Fibroblast of lung (primary cell): ENCODE data around the gene CYP27A1. TPM values are rescaled to one million over a fixed set of nuclear protein-coding genes. Genes with fewer than 3 reads are reported as not detected.
A peak's percentile ranks its signal among the peaks of the same experiment; 100 is the strongest.

Source experiments
- DNase-seq, 2 donors: peaks; one replicate each; pipeline versions ENCODE4 v3.0.0 to v3.0.0-alpha.2; 2010; ENCODE audit warnings: low read depth in 2 of 2
- H2AFZ ChIP-seq: 2 replicates; pipeline ENCODE4 v1.5.1; 2012; ENCODE audit warnings: low read length, control low read depth, inconsistent platforms
- H3K27ac ChIP-seq: 2 replicates; pipeline ENCODE4 v1.5.1; 2011; ENCODE audit warnings: low read length, control low read depth; ENCODE audit not compliant: insufficient read depth
- H3K27me3 ChIP-seq: 2 replicates; pipeline ENCODE4 v1.5.1; 2011; ENCODE audit warnings: mild to moderate bottlenecking, low read length; ENCODE audit not compliant: control insufficient read depth, insufficient read depth
- H3K36me3 ChIP-seq: 2 replicates; pipeline ENCODE4 v1.5.1; 2011; ENCODE audit warnings: low read length; ENCODE audit not compliant: control insufficient read depth, insufficient read depth
- H3K4me1 ChIP-seq: 2 replicates; pipeline ENCODE4 v1.5.1; 2011; ENCODE audit warnings: low read length; ENCODE audit not compliant: control insufficient read depth, insufficient read depth; ENCODE audit errors: extremely low read depth
- H3K4me2 ChIP-seq: 2 replicates; pipeline ENCODE4 v1.5.1; 2011; ENCODE audit warnings: low read length, control low read depth; ENCODE audit not compliant: insufficient read depth; ENCODE audit errors: extremely low read depth
- H3K4me3 ChIP-seq, 4 experiments: fragments of 200-600 bp in 1 of 4; sonication (generic) in 1 of 4; replicated peaks in 1 of 4; 2 replicates each; pipeline ENCODE4 v1.5.1; 2011 to 2016; ENCODE audit warnings: low read length in 4 of 4, low read depth in 3 of 4, mild to moderate bottlenecking in 3 of 4, control low read depth in 2 of 4, inconsistent platforms in 1 of 4, mixed read lengths in 1 of 4; ENCODE audit not compliant: insufficient read depth in 1 of 4; ENCODE audit errors: control extremely low read depth in 1 of 4
- H3K79me2 ChIP-seq: 2 replicates; pipeline ENCODE4 v1.5.1; 2012; ENCODE audit warnings: mild to moderate bottlenecking, low read length, inconsistent platforms; ENCODE audit not compliant: control insufficient read depth, insufficient read depth
- H3K9ac ChIP-seq: 2 replicates; pipeline ENCODE4 v1.5.1; 2011; ENCODE audit warnings: mild to moderate bottlenecking, low read length, control low read depth; ENCODE audit not compliant: insufficient read depth
- H3K9me3 ChIP-seq: 2 replicates; pipeline ENCODE4 v1.5.1; 2012; ENCODE audit warnings: low read depth, low read length; ENCODE audit not compliant: control insufficient read depth, insufficient read depth
- H4K20me1 ChIP-seq: 2 replicates; pipeline ENCODE4 v1.5.1; 2011; ENCODE audit warnings: low read length; ENCODE audit not compliant: control insufficient read depth, insufficient read depth; ENCODE audit errors: extremely low read depth
- CTCF ChIP-seq, 2 donors: IDR thresholded peaks in 1 of 2; conservative IDR thresholded peaks in 1 of 2; 1 replicate in 1 of 2; 2 replicates in 1 of 2; pipeline ENCODE4 v1.5.1; 2011 to 2012; ENCODE audit warnings: low read length in 2 of 2, control low read depth in 1 of 2, inconsistent platforms in 1 of 2, low read depth in 1 of 2, mild to moderate bottlenecking in 1 of 2
- EZH2 ChIP-seq: IDR thresholded peaks from 2 replicates; pipeline ENCODE4 v1.5.1; 2012; ENCODE audit warnings: low read length, control low read depth, mild to moderate bottlenecking; ENCODE audit errors: missing control alignments
- polyA plus RNA-seq, 2 donors: library from polyadenylated mRNA; depleted of rRNA in 1 of 2; stranded (reverse) in 1 of 2; unstranded in 1 of 2; fragments of >200 nt; gene quantifications; 2 replicates each; pipeline ENCODE4 v1.2.1, GENCODE V29; 2011 to 2012; ENCODE audit warnings: missing spikeins in 1 of 2
- total RNA-seq: library from RNA; depleted of rRNA; stranded (reverse); fragments of >200 nt; gene quantifications from 2 replicates; pipeline ENCODE4 v1.2.1, GENCODE V29; 2014

CYP27A1 gene
- total and polyA plus RNA-seq, 2 donors (not counting 1 experiment from before 2014, with no cell fraction given), result 12.7 to 53.8 TPM

- H3K4me3 ChIP-seq, result no peak overlapping the region
- no peaks in the 10 kb centered on the region for H3K9me3 ChIP-seq
- H3K27ac ChIP-seq, result no peak overlapping the region
- H3K4me1 ChIP-seq, result no peaks in the 10 kb centered on the region
- H3K9ac ChIP-seq, result no peak overlapping the region
- no peak overlapping the region for H2AFZ ChIP-seq
- no peaks in the 10 kb centered on the region for H3K36me3 ChIP-seq
- no peaks in the 10 kb centered on the region for H3K79me2 ChIP-seq
- peaks cover 3% of the 10 kb centered on the region for H3K27me3 ChIP-seq
- DNase-seq, result peak in 1 of 2 donors; percentile 27
- H4K20me1 ChIP-seq, result no peaks in the 10 kb centered on the region
- no peak overlapping the region for H3K4me2 ChIP-seq
- TF ChIP-seq CTCF (conservative IDR thresholded peaks at IDR 0.05 in 1 of 2, IDR thresholded peaks at IDR 0.05 in 1 of 2; ENCODE audit: low read depth in 1 of 2, low read length in 2 of 2) (no peak), EZH2 (no peak)
Measured at GRCh38 chr2:218788529-218789255, 6.7 kb downstream of the CYP27A1 start.

DNA sequence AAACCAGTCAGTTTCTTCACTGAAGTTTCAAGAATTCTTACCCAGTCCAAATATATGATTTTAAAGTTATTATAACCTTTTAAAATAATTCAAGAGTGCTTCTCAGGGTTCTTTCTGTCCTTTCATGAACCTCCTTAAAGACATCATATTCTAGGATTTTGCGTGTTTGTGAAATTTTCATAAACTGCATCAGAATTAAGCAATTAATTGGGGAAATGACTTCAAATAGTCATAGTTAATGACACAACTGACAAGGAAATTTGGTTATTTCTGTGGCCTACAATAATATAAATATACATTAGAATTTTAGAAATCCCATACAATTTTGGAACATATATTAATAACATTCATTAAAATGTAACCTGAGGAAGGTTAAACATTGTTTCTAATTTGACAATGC is 10.5 kb downstream of the CYP27A1 start:
- Histone ChIP-seq H3K36me3 (no peaks in the 10 kb centered on the region), H3K4me3 (no peak overlapping the region), H3K4me2 (no peak overlapping the region), H4K20me1 (no peaks in the 10 kb centered on the region), H3K27me3 (peaks cover 3% of the 10 kb centered on the region), H3K27ac (no peak overlapping the region), H3K9ac (no peak overlapping the region), H2AFZ (no peak overlapping the region), H3K4me1 (no peaks in the 10 kb centered on the region), H3K9me3 (no peaks in the 10 kb centered on the region), H3K79me2 (no peaks in the 10 kb centered on the region)
- DNase-seq, result no peak
- TF ChIP-seq CTCF (conservative IDR thresholded peaks at IDR 0.05 in 1 of 2, IDR thresholded peaks at IDR 0.05 in 1 of 2; ENCODE audit: low read depth in 1 of 2, low read length in 2 of 2) (no peak), EZH2 (no peak)

- Histone ChIP-seq H3K9me3 (no peaks in the 10 kb centered on the region), H2AFZ (no peak overlapping the region), H3K27ac (no peak overlapping the region), H3K79me2 (no peaks in the 10 kb centered on the region), H3K36me3 (no peaks in the 10 kb centered on the region), H3K4me2 (no peak overlapping the region), H3K27me3 (no peaks in the 10 kb centered on the region), H3K4me1 (no peaks in the 10 kb centered on the region), H3K9ac (no peak overlapping the region), H3K4me3 (no peak overlapping the region), H4K20me1 (no peaks in the 10 kb centered on the region)
- no peak for DNase-seq
- TF ChIP-seq CTCF (conservative IDR thresholded peaks at IDR 0.05 in 1 of 2, IDR thresholded peaks at IDR 0.05 in 1 of 2; ENCODE audit: low read depth in 1 of 2, low read length in 2 of 2) (no peak), EZH2 (no peak)
Measured at GRCh38 chr2:218796691-218797090, 14.7 kb downstream of the CYP27A1 start.
